Forelimb muscle (tissue), 1 donor: ENCODE results near the gene TIMM17B. TPM values are rescaled to one million over a fixed set of nuclear protein-coding genes. Genes with fewer than 3 reads are reported as not detected.

ENCODE experiments used
- DNase-seq: peaks from one replicate; pipeline ENCODE4 v3.0.0-alpha.2; 2013; ENCODE audit warnings: low read depth
- polyA plus RNA-seq: library from polyadenylated mRNA; unstranded; fragments of 120-200 nt; gene quantifications from one replicate; pipeline ENCODE4 v1.2.1, GENCODE V29; 2013; ENCODE audit not compliant: insufficient read length

The TIMM17B gene
- polyA plus RNA-seq, 1 donor: 37.2 TPM

- DNase-seq: peak; percentile 34
Measured at GRCh38 chrX:48918643-48919340, 21.2 kb upstream of the TIMM17B start, which contains the start of gene PIM2. Gene PIM2, minus strand, starts transcription at chrX:48919024. Its CDS starts 190 bp downstream, at chrX:48918834.

DNA sequence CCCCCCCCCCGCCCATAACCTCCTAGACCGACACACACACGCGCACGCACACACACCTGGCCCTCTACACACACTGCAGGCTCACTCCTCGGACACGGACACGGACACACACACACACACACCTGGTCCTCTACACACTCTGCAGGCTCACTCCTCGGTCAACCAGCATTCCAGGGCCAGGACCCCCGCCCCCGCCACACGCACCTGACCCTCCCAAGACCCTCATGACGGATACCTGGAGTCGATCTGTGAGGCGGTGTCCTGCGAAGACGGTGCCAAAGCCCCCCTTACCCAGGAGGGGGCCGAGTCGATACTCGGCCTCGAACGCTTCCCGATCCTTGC, 20.7 kb upstream of the TIMM17B start:
- no peak for DNase-seq

- peak; percentile 56 for DNase-seq
Measured at GRCh38 chrX:48917139-48918001, 19.8 kb upstream of the TIMM17B start.

DNA sequence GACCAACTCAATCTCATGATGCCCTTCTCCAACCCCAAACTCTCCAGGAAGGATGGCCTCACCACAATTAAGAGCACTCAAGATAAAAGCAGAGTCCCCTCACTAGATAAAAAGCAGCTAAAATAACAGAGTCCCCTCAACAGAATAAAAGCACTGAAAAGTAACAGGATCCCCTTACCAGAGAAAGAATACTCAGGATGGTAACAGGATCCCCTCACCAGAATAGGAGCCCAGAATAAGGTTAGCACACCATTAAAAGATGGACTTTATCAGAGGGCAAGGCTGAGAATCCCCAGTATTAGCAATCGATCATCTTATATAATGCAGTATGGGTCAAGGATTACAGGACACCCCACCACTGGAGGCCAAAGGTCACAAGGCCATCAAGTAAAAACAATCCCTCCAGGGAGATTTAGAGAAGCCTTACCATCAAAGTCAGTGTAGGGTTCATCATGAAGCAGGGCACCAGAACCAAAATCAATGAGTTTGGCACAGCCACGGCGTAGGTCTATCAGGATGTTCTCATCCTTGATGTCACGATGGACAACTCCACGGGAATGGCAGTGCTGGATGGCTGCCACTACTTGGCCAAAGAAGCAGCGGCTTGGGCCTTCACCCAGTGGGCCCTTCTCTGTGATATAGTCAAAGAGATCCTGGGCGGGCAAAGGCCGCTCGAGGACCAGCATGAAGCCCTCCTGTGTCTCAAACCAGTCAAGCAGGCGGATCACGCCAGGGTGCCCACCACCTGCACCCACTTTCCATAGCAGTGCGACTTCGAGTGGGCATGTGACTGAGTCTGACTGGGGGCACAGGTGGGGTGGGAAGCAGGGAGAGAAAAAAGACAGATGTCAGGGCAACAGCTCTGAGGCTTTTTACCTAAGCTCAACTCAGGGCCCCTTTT, 17.3 kb upstream of the TIMM17B start:
- no peak for DNase-seq

GRCh38 chrX:48913605-48914366, 16.2 kb upstream of the TIMM17B start:
- DNase-seq: no peak

GRCh38 chrX:48911412-48912182, 14.0 kb upstream of the TIMM17B start, which contains the start of gene SLC35A2:
Gene SLC35A2, minus strand, starts transcription at chrX:48911646. Its CDS starts 10 bp downstream, at chrX:48911636.
- DNase-seq: no peak

DNA sequence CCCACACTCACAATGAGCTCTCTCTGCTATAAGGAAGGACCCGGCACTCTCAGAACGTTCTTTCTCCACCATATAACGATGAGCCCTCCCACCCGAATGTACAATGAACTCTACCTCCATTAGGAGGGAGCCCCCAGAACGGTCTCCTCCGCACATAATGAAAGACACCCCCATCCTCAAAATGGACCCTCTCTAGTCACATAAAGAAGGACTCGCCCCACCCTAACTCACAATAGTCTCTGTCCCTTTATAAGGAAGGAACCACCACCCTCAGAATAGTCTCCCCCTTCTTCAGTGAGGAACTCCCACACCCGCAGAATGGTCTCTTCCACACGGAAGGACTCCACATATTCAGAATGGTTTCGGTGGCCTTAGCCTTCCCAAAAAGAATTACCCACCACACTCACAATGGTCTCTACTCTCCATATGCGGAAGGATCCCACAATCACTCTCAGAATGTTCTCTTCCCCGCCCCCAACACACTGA, 13.4 kb upstream of the TIMM17B start:
- DNase-seq: no peak

- no peak for DNase-seq
Measured at GRCh38 chrX:48909703-48910294, 12.2 kb upstream of the TIMM17B start.

DNA sequence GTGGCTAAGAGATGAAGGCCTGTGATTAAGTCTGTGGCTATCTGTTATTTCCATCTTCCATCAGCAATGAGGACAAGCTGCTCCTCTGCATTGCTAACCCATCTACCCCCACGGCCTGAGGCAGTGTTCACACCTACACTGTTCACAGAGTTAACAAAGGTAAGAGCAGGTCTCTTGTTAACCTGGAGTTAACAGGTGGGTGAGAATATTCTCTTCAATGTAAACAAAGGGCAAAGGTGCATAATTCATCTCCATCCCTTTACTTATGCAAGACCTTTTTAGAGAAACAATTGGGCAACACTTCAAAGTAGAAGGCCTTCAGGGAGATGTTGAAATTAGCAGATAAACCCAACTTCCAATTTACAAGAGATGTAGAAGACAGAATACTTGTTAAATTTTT, 11.0 kb upstream of the TIMM17B start:
- no peak for DNase-seq

- no peak for DNase-seq
Measured at GRCh38 chrX:48905090-48905790, 7.7 kb upstream of the TIMM17B start.

GRCh38 chrX:48904626-48905025, 7.1 kb upstream of the TIMM17B start:
- DNase-seq: no peak

DNA sequence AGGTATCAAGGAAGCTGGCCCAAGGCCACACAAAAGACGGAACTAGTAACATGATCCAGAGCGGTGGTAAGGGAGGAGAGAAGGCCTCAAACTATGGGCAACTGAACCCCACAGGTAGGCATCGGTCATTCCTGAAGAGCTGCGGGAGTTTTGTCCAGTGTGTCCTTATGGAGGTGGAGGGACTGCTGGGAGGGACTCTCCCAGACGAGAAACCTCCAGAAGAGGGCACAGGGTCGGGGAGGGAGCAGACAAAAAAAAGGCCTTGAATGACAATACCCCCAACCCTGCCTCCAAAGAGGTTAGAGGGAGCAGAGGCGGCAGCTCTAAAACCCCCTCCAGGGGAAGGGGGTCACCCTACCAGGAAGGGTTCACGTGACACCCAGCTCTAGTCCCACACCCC, 6.6 kb upstream of the TIMM17B start:
- no peak for DNase-seq

- DNase-seq: no peak
Measured at GRCh38 chrX:48903290-48903689, 5.7 kb upstream of the TIMM17B start.

DNA sequence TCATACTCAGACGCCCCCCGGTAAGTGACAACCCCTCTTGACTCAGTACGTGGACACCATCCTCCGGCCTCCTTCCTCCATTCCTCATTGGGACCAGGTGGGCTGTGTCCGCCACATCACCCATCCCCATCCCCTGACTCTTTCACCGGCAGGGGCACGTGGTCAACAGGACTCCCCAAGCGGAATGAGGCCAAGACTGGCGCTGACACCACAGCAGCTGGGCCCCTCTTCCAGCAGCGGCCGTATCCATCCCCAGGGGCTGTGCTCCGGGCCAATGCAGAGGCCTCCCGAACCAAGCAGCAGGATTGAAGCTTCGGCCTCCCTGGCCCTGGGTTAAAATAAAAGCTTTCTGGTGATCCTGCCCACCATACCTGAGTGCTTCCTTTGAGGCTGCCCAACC, 5.2 kb upstream of the TIMM17B start:
- DNase-seq: no peak

GRCh38 chrX:48902135-48902534, 4.6 kb upstream of the TIMM17B start:
- DNase-seq: no peak

DNA sequence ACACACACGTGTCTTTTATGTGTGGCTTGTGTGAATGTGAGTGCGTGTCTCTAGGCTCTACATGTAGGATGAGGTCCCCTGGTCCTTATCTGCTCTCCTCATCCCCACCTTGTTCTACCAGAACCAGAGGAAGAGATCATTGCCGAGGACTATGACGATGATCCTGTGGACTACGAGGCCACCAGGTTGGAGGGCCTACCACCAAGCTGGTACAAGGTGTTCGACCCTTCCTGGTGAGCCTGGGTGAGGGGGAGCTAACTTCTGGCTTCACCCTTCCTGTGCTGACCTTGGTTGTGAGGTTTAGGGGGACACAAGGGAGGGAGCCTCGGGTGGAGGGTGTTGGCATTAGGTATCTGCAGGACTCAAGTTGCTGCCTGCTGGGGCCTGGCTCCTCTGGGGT, 3.5 kb upstream of the TIMM17B start:
- no peak for DNase-seq

- DNase-seq: no peak
Measured at GRCh38 chrX:48899078-48899410, 1.5 kb upstream of the TIMM17B start.

- DNase-seq: no peak
Measured at GRCh38 chrX:48897157-48897624, 377 bp downstream of the TIMM17B start.

GRCh38 chrX:48896611-48897011, 957 bp downstream of the TIMM17B start:
- DNase-seq: no peak
